Transverse colon (tissue), 4 donors: ENCODE measurements around the gene PKP2. TPM values are rescaled to one million over a fixed set of nuclear protein-coding genes. Genes with fewer than 3 reads are reported as not detected.
A peak's percentile ranks its signal among the peaks of the same experiment; 100 is the strongest.

Experiments
- DNase-seq: peaks from one replicate; pipeline ENCODE4 v3.0.0-alpha.2; 2019
- H3K27ac ChIP-seq, 4 donors: fragments of 200-600 bp; sonication (generic); 2 replicates each; pipeline ENCODE4 v1.5.1; 2016 to 2018; ENCODE audit warnings: inconsistent platforms in 4 of 4
- H3K27me3 ChIP-seq: fragments of 200-600 bp; sonication (generic); 2 replicates; pipeline ENCODE4 v1.5.1; 2017; ENCODE audit warnings: inconsistent platforms
- H3K36me3 ChIP-seq, 4 donors: fragments of 200-600 bp; sonication (generic); 2 replicates each; pipeline ENCODE4 v1.5.1; 2017 to 2019; ENCODE audit warnings: inconsistent platforms in 4 of 4
- H3K4me1 ChIP-seq, 4 donors: fragments of 200-600 bp; sonication (generic); 2 replicates each; pipeline ENCODE4 v1.5.1; 2017 to 2020; ENCODE audit warnings: inconsistent platforms in 4 of 4
- H3K4me3 ChIP-seq, 4 donors: fragments of 200-600 bp; sonication (generic); 1 replicate in 1 of 4; 2 replicates in 3 of 4; pipeline versions ENCODE4 v1.5.1 to v1.6.1; 2017 to 2019; ENCODE audit warnings: inconsistent platforms in 4 of 4
- H3K9me3 ChIP-seq, 2 donors: fragments of 200-600 bp; sonication (generic); 2 replicates each; pipeline ENCODE4 v1.5.1; 2017 to 2019; ENCODE audit warnings: inconsistent platforms in 2 of 2
- CTCF ChIP-seq, 5 experiments: fragments of 200-600 bp in 3 of 5; fragments of 450-650 bp in 2 of 5; sonication (generic) in 3 of 5; IDR thresholded peaks; 1 replicate in 2 of 5; 2 replicates in 3 of 5; pipeline ENCODE4 v1.5.1; 2016 to 2017; ENCODE audit warnings: antibody characterized with exemption in 5 of 5, inconsistent platforms in 3 of 5, mild to moderate bottlenecking in 2 of 5, moderate library complexity in 1 of 5
- EP300 ChIP-seq: sonication (generic); formaldehyde crosslinking; IDR thresholded peaks from one replicate; pipeline ENCODE4 v1.6.1; 2017; ENCODE audit warnings: antibody characterized with exemption, low read depth
- POLR2A ChIP-seq: fragments of 450-650 bp; IDR thresholded peaks from one replicate; pipeline ENCODE4 v1.6.1; 2016; ENCODE audit warnings: antibody characterized with exemption, mild to moderate bottlenecking, moderate library complexity
- POLR2AphosphoS5 ChIP-seq, 3 donors: sonication (generic); formaldehyde crosslinking; IDR thresholded peaks; one replicate each; pipeline ENCODE4 v1.6.1; 2016; ENCODE audit warnings: antibody characterized with exemption in 3 of 3
- WGBS, 2 donors: methylation state at CpG; one replicate each; pipeline ENCODE4 v1.1.5; 2018; ENCODE audit warnings: low coverage in 1 of 2; 5-methylcytosine and 5-hydroxymethylcytosine counted together
- in situ Hi-C, 4 donors: fragments of 200-750 bp; cut with MboI; loops; one replicate each; pipeline versions ENCODE4 v1.15.0 to v1.15.1; 2017; ENCODE audit warnings: low sequenced_read_pairs in 3 of 4, low pct_ligation_motif_present in 1 of 4, low pct_unique_long_range_greater_than_20kb in 1 of 4
- intact Hi-C: fragments of 100-400 bp; cut with DNase I; formaldehyde crosslinking; loops from one replicate; pipeline ENCODE4 v1.15.1; 2023; ENCODE audit warnings: low total_unique reads
- total RNA-seq, 4 donors: library from RNA; depleted of rRNA; stranded (reverse); fragments of >200 nt; gene quantifications; one replicate each; pipeline ENCODE4 v1.1.0, GENCODE V29; 2016

Gene PKP2
- total RNA-seq, 4 donors from 2014 or later = 92.0 to 253 (median 108) TPM

GRCh38 chr12:32777159-32777558, 119.4 kb downstream of the PKP2 start:
- no peak overlapping the region for H3K4me3 ChIP-seq
- no peak for TF ChIP-seq POLR2A
- no peak for TF ChIP-seq POLR2AphosphoS5 (IDR thresholded peaks at IDR 0.05)
- TF ChIP-seq CTCF (IDR thresholded peaks at IDR 0.05) = no peak
- no peak for TF ChIP-seq EP300
- no peaks in the 10 kb centered on the region for H3K36me3 ChIP-seq
- H3K27me3 ChIP-seq = no peaks in the 10 kb centered on the region
- H3K27ac ChIP-seq = peak overlapping the region in 1 of 4 donors; percentile 19
- peaks cover 0 to 37% (median 15%) of the 10 kb centered on the region in 4 donors for H3K4me1 ChIP-seq
- no peak for DNase-seq
- in situ Hi-C loops = no loop called here
- no peaks in the 10 kb centered on the region for H3K9me3 ChIP-seq
- intact Hi-C loops = no loop called here
- 53 to 66% methylated on average over 4 to 5 of the region's 5 CpGs for WGBS, 2 donors

GRCh38 chr12:32776258-32776657, 120.3 kb downstream of the PKP2 start:
- intact Hi-C loops (no loop called here), in situ Hi-C loops (no loop called here)
- Histone ChIP-seq H3K27me3 (no peaks in the 10 kb centered on the region), H3K36me3 (no peaks in the 10 kb centered on the region), H3K4me3 (no peak overlapping the region), H3K9me3 (no peaks in the 10 kb centered on the region), H3K4me1 (peaks cover 0 to 42% (median 18%) of the 10 kb centered on the region in 4 donors), H3K27ac (peak overlapping the region in 3 of 4 donors; percentile 15 to 31 (median 19))
- no peak for DNase-seq
- TF ChIP-seq CTCF (IDR thresholded peaks at IDR 0.05) (no peak), POLR2A (no peak), POLR2AphosphoS5 (IDR thresholded peaks at IDR 0.05) (no peak), EP300 (no peak)
- 54 to 63% methylated on average over 4 of the region's 4 CpGs for WGBS, 2 donors

- no peak for TF ChIP-seq POLR2AphosphoS5 (IDR thresholded peaks at IDR 0.05)
- TF ChIP-seq POLR2A = no peak
- no peak for TF ChIP-seq CTCF (IDR thresholded peaks at IDR 0.05)
- TF ChIP-seq EP300 = no peak
- intact Hi-C loops = no loop called here
- no peaks in the 10 kb centered on the region for H3K36me3 ChIP-seq
- in situ Hi-C loops = loop anchor here in 2 of 4 donors (25.0 kb wide), 1 partner anchor 139 kb away; no protein-coding TSS in a partner anchor
- WGBS, 2 donors = 20 to 34% methylated on average over 4 to 6 of the region's 6 CpGs
- H3K27ac ChIP-seq = peak overlapping the region; percentile 74 to 78 (median 74)
- H3K4me3 ChIP-seq = no peak overlapping the region
- H3K4me1 ChIP-seq = peaks cover 0 to 55% (median 21%) of the 10 kb centered on the region in 4 donors
- H3K27me3 ChIP-seq = no peaks in the 10 kb centered on the region
- H3K9me3 ChIP-seq = no peaks in the 10 kb centered on the region
- DNase-seq = peak; percentile 44
These were observed 122.9 kb downstream of the PKP2 start for GRCh38 chr12:32773691-32774090.

- intact Hi-C loops = no loop called here
These were observed 126.4 kb downstream of the PKP2 start for GRCh38 chr12:32770141-32770540.

More at GRCh38 chr12:32770141-32770540, 126.4 kb downstream of the PKP2 start:
- Histone ChIP-seq H3K36me3 (no peaks in the 10 kb centered on the region), H3K9me3 (no peaks in the 10 kb centered on the region), H3K4me1 (peaks cover 0 to 45% (median 16%) of the 10 kb centered on the region in 4 donors), H3K27ac (peak overlapping the region in 2 of 4 donors; percentile 56 to 78), H3K4me3 (no peak overlapping the region), H3K27me3 (no peaks in the 10 kb centered on the region)
- TF ChIP-seq EP300 = no peak
- TF ChIP-seq CTCF (IDR thresholded peaks at IDR 0.05) = no peak
- TF ChIP-seq POLR2AphosphoS5 (IDR thresholded peaks at IDR 0.05) = no peak
- no peak for TF ChIP-seq POLR2A
- 22 to 41% methylated on average over 1 of the region's 1 CpG for WGBS, 2 donors
- in situ Hi-C loops = loop anchor here in 2 of 4 donors (25.0 kb wide), 1 partner anchor 142 kb away; no protein-coding TSS in a partner anchor
- no peak for DNase-seq
